ENCODE results near the gene STEEP1.

STEEP1 gene

DNA sequence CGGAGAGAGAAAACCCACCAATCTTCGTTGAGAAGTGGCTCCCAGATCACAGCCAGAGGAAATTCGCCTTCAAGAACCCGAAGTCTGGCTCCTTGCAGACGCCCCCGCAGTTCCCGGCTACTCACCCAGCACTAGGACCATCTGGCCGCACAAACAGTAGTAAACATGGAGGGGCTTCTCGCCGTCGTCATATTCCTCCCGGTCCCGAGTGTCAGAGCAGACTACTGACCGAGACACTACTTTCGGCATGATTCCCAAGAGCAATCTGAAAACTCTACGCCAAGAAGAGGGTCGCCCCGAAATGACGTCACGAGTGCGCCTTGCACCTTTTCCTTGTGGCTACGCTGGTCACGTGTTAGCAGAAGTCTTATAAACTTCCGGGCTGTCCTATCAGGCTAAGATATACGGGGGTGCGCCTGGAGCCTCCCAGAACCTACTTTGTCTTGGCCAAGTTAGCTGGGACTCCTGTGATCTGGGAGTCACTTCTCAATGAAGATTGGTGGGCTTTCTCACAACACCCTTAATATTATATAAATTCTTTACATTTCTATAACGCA lies at the start of gene STEEP1:
TSS of gene STEEP1 (minus strand) at position 303 of the 557 bp plus-strand sequence. CDS start at position 249, 54 bp downstream.
- H3K4me3 ChIP-seq (ENCODE audit: low read depth, low read length), result peak within 1 kb of the TSS; percentile 68
- no peaks in the 10 kb centered on the region for H3K36me3 ChIP-seq (ENCODE audit: control insufficient read depth, insufficient read depth, low read length)
- peaks cover 5% of the 10 kb centered on the region for H3K9me3 ChIP-seq (ENCODE audit: control insufficient read depth, insufficient read depth, low read length)
- no peak within 1 kb of the TSS for H3K9ac ChIP-seq (ENCODE audit: low read depth, low read length)
- H3K27me3 ChIP-seq (ENCODE audit: control insufficient read depth, insufficient read depth, low read length), result no peaks in the 10 kb centered on the region
- H3K4me1 ChIP-seq (ENCODE audit: control insufficient read depth, insufficient read depth, low read length), result no peaks in the 10 kb centered on the region

- Histone ChIP-seq H3K36me3 (ENCODE audit: control insufficient read depth, insufficient read depth, low read length) (no peaks in the 10 kb centered on the region), H3K9ac (ENCODE audit: low read depth, low read length) (no peak overlapping the region), H3K4me1 (ENCODE audit: control insufficient read depth, insufficient read depth, low read length) (peaks cover 2% of the 10 kb centered on the region), H3K4me3 (ENCODE audit: low read depth, low read length) (no peak overlapping the region), H3K9me3 (ENCODE audit: control insufficient read depth, insufficient read depth, low read length) (no peaks in the 10 kb centered on the region), H3K27me3 (ENCODE audit: control insufficient read depth, insufficient read depth, low read length) (no peaks in the 10 kb centered on the region)
Measured at GRCh38 chrX:119614776-119615175, 49.6 kb upstream of the STEEP1 start.

DNA sequence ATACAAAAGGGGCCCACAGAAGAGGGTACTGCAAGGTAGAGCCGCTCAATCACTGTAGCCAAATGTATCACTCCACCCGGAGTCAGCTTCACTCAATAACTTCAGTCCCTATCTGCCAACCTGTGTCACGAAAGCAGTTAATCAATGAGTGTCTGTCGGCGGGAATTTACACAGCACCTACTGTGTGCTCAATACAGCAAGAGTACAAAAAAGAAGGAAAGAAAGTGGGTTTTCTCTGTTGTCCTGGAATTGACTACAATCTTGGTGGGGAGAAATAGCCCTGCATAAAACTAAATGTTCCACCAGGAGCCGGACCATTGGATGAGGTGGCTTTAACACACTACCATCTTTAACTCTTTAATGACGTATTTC lies 41.8 kb upstream of the STEEP1 start:
- Histone ChIP-seq H3K27me3 (ENCODE audit: control insufficient read depth, insufficient read depth, low read length) (peaks cover 34% of the 10 kb centered on the region), H3K9ac (ENCODE audit: low read depth, low read length) (no peak overlapping the region), H3K9me3 (ENCODE audit: control insufficient read depth, insufficient read depth, low read length) (no peaks in the 10 kb centered on the region), H3K36me3 (ENCODE audit: control insufficient read depth, insufficient read depth, low read length) (no peaks in the 10 kb centered on the region), H3K4me1 (ENCODE audit: control insufficient read depth, insufficient read depth, low read length) (no peaks in the 10 kb centered on the region), H3K4me3 (ENCODE audit: low read depth, low read length) (peak overlapping the region; percentile 54)

DNA sequence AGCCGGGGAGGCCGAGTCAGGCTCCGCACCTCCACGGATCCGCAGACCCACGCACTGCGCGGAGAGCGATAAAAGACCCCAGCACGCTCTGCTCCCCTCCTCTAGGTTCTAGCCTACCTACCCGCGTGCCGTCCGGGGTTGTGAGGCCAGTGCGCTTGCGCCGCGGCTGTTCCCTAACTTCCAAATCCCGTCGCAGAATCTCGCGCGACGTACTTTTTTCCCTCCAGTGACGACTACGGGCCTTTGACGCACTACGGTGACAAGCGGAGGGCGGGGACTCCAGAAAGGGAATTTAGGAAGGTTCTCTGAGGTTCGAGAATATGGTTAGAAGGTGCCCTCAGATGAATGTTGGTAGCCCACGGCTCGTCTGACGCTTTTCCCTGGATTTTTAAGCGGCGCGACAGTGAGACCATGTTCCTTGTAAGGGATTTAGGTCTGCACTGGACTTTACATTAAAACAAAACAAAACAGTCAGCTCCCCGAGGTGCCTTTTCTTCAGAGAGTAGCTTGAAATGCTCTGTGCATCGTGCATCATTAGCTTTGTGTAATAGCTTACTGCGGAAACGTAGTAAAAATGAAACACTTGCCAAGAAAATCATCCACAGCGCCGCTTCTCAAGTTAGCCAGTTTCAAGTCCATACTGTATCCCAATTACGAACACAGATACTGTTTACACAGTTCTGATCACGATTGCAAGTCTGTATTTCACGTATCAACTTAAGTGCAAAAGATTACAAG lies 41.2 kb upstream of the STEEP1 start, which contains the start of gene NKRF:
TSS of gene NKRF (minus strand) at position 145 of the 738 bp plus-strand sequence.
- no peaks in the 10 kb centered on the region for H3K36me3 ChIP-seq (ENCODE audit: control insufficient read depth, insufficient read depth, low read length)
- no peaks in the 10 kb centered on the region for H3K9me3 ChIP-seq (ENCODE audit: control insufficient read depth, insufficient read depth, low read length)
- H3K4me3 ChIP-seq (ENCODE audit: low read depth, low read length), result peak within 1 kb of the TSS; percentile 54
- no peaks in the 10 kb centered on the region for H3K4me1 ChIP-seq (ENCODE audit: control insufficient read depth, insufficient read depth, low read length)
- H3K27me3 ChIP-seq (ENCODE audit: control insufficient read depth, insufficient read depth, low read length), result peaks cover 34% of the 10 kb centered on the region
- peak within 1 kb of the TSS; percentile 61 for H3K9ac ChIP-seq (ENCODE audit: low read depth, low read length)

DNA sequence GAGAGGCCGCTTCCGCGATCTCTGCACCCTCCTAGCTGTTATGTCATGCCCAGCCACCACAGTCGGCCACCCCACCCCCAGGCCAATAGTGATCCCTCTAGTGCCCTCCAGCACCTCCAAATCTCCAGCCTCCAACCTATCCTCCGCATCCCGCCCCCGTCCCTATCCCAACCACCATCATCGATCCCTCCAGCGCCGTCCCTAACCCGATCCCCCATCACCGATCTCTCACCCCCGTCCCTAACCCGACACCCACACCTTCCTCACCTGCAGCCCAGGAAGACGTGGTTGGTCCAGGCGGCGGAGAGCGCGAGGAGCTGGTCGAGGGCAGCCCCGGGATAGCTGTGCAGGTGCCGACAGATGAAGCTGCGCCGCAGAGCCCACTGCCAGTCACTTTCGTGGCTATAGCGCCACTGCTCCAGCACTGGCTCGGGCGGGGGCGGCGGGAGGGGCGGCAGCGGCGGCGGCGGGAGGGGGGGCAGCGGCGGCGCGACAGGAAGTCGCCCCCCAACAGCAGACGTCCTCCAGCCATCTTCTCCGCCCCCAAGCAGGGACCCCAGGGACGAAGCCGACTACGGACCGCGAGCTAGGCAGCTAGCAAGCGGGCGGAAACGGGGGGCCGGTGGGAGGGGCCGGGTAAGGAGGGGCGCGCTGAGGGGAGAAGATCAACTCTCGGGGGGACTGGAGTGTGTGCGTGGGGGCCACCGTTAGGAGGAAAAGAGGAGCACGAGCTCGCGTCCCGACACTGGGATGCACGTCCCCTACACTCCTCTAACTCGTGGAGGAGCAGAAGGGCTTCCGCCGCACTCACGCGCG lies 40.5 kb upstream of the STEEP1 start:
- H3K4me1 ChIP-seq (ENCODE audit: control insufficient read depth, insufficient read depth, low read length), result no peaks in the 10 kb centered on the region
- peak overlapping the region; percentile 61 for H3K9ac ChIP-seq (ENCODE audit: low read depth, low read length)
- no peaks in the 10 kb centered on the region for H3K9me3 ChIP-seq (ENCODE audit: control insufficient read depth, insufficient read depth, low read length)
- H3K27me3 ChIP-seq (ENCODE audit: control insufficient read depth, insufficient read depth, low read length), result peaks cover 34% of the 10 kb centered on the region
- no peaks in the 10 kb centered on the region for H3K36me3 ChIP-seq (ENCODE audit: control insufficient read depth, insufficient read depth, low read length)
- peak overlapping the region; percentile 54 for H3K4me3 ChIP-seq (ENCODE audit: low read depth, low read length)

DNA sequence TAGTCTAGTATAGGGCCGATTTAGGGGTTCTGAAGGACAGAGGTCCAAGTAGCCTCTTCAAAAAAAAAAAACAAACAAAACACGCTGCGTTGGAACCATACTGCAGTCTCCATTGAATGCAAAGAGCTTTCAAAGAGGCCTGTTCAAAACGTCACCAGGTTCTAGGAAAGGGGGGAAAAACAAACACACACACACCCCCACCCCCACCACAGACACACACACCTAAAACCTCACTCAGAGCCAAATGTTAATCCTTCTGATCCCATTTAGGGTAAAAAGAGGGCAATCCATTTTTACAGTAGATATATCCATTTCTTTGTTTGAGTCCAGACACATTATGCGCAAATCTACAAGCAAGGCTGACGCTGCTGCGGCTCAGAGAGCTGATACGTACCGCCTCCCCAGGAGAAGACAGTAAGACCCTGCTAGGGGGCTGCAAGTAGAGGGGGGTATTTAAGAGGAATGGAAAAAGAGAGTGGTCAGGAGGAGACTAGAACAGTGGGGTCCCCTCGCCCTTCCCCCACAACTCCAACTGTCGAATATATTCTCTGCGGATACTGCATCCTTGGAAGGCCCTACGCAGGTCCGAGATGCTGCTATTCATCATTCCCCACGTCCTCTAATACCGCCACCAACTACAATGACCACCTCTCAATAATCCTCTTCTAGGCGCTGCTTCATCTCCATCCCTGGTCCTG lies 39.7 kb upstream of the STEEP1 start:
- no peak overlapping the region for H3K9ac ChIP-seq (ENCODE audit: low read depth, low read length)
- H3K9me3 ChIP-seq (ENCODE audit: control insufficient read depth, insufficient read depth, low read length), result no peaks in the 10 kb centered on the region
- H3K4me3 ChIP-seq (ENCODE audit: low read depth, low read length), result peak overlapping the region; percentile 49
- H3K36me3 ChIP-seq (ENCODE audit: control insufficient read depth, insufficient read depth, low read length), result no peaks in the 10 kb centered on the region
- peaks cover 34% of the 10 kb centered on the region for H3K27me3 ChIP-seq (ENCODE audit: control insufficient read depth, insufficient read depth, low read length)
- H3K4me1 ChIP-seq (ENCODE audit: control insufficient read depth, insufficient read depth, low read length), result no peaks in the 10 kb centered on the region

DNA sequence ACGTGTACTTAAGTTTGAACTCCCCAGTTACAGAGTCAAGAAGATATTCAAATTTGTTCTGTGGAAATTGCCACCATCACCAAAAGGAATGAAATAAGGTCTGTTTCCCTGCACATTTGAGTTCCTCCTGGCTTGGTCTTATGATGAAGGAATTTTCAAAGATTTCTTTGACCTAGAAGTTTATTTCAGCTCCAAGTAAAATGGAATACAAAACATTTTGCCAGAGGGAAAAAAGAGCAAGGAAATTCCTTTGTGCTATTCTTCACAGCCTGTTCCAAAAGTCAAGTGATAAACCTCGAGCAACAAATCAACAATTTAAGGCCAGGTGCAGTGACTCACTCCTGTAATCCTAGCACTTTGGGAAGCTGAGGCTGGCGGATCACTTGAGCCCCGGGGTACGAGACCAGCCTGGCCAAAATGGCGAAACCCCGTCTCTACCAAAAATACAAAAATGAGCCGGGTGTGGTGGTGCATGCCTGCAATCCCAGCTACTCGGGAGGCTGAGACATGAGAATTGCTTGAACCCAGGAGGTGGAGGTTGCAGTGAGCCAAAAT lies 37.6 kb upstream of the STEEP1 start:
- H3K36me3 ChIP-seq (ENCODE audit: control insufficient read depth, insufficient read depth, low read length), result no peaks in the 10 kb centered on the region
- no peaks in the 10 kb centered on the region for H3K4me1 ChIP-seq (ENCODE audit: control insufficient read depth, insufficient read depth, low read length)
- no peaks in the 10 kb centered on the region for H3K9me3 ChIP-seq (ENCODE audit: control insufficient read depth, insufficient read depth, low read length)
- peaks cover 25% of the 10 kb centered on the region for H3K27me3 ChIP-seq (ENCODE audit: control insufficient read depth, insufficient read depth, low read length)
- H3K4me3 ChIP-seq (ENCODE audit: low read depth, low read length), result no peak overlapping the region
- H3K9ac ChIP-seq (ENCODE audit: low read depth, low read length), result no peak overlapping the region

- H3K36me3 ChIP-seq (ENCODE audit: control insufficient read depth, insufficient read depth, low read length), result no peaks in the 10 kb centered on the region
- no peak overlapping the region for H3K4me3 ChIP-seq (ENCODE audit: low read depth, low read length)
- no peak overlapping the region for H3K9ac ChIP-seq (ENCODE audit: low read depth, low read length)
- H3K9me3 ChIP-seq (ENCODE audit: control insufficient read depth, insufficient read depth, low read length), result no peaks in the 10 kb centered on the region
- H3K4me1 ChIP-seq (ENCODE audit: control insufficient read depth, insufficient read depth, low read length), result no peaks in the 10 kb centered on the region
- H3K27me3 ChIP-seq (ENCODE audit: control insufficient read depth, insufficient read depth, low read length), result no peaks in the 10 kb centered on the region
Measured at GRCh38 chrX:119589810-119590209, 24.6 kb upstream of the STEEP1 start.

GRCh38 chrX:119583431-119584059 lies 18.3 kb upstream of the STEEP1 start:
- no peak overlapping the region for H3K4me3 ChIP-seq (ENCODE audit: low read depth, low read length)
- no peaks in the 10 kb centered on the region for H3K36me3 ChIP-seq (ENCODE audit: control insufficient read depth, insufficient read depth, low read length)
- no peaks in the 10 kb centered on the region for H3K4me1 ChIP-seq (ENCODE audit: control insufficient read depth, insufficient read depth, low read length)
- H3K9ac ChIP-seq (ENCODE audit: low read depth, low read length), result no peak overlapping the region
- no peaks in the 10 kb centered on the region for H3K9me3 ChIP-seq (ENCODE audit: control insufficient read depth, insufficient read depth, low read length)
- H3K27me3 ChIP-seq (ENCODE audit: control insufficient read depth, insufficient read depth, low read length), result no peaks in the 10 kb centered on the region

DNA sequence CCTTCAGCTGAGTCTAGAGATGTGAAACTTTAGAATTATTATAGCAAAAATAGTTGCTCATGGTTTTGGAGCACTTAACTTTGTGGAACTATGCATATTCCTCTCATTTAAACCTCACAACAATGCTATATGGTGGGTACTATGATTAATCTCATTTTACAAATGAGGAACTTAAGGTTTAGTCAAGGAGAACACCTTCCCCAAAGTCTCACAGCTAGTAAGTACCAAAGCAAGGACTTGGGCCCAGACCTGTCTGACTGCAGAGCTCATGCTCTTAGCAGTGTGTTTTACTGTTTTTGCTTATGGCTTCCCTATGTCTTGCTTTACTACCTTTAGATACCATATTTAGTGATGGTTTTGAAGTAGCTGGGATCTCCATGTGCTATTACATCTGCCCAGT lies 14.2 kb upstream of the STEEP1 start:
- Histone ChIP-seq H3K36me3 (ENCODE audit: control insufficient read depth, insufficient read depth, low read length) (no peaks in the 10 kb centered on the region), H3K4me3 (ENCODE audit: low read depth, low read length) (no peak overlapping the region), H3K9me3 (ENCODE audit: control insufficient read depth, insufficient read depth, low read length) (no peaks in the 10 kb centered on the region), H3K27me3 (ENCODE audit: control insufficient read depth, insufficient read depth, low read length) (no peaks in the 10 kb centered on the region), H3K4me1 (ENCODE audit: control insufficient read depth, insufficient read depth, low read length) (no peaks in the 10 kb centered on the region), H3K9ac (ENCODE audit: low read depth, low read length) (no peak overlapping the region)
